HG02588 (cell line): ENCODE results near the gene CCR1.

Source experiments
- ATAC-seq: cut with Tn5 transposase; IDR thresholded peaks from one replicate; pipeline ENCODE4 v1.9.1; 2021; ENCODE audit warnings: mild to moderate bottlenecking, moderate library complexity; ENCODE audit not compliant: unreplicated experiment

Gene CCR1

GRCh38 chr3:46208167-46208704 is at the start of gene CCR1:
Gene CCR1, minus strand, starts transcription at chr3:46208313. Its CDS starts 4,000 bp downstream, at chr3:46204313.
- peak; percentile 61 for ATAC-seq

- no peak for ATAC-seq
Observed at GRCh38 chr3:46252980-46253379, 44.9 kb upstream of the CCR1 start.

- ATAC-seq = no peak
Observed at GRCh38 chr3:46245146-46245545, 37.0 kb upstream of the CCR1 start.

GRCh38 chr3:46243560-46243959 is 35.4 kb upstream of the CCR1 start:
- ATAC-seq = no peak

DNA sequence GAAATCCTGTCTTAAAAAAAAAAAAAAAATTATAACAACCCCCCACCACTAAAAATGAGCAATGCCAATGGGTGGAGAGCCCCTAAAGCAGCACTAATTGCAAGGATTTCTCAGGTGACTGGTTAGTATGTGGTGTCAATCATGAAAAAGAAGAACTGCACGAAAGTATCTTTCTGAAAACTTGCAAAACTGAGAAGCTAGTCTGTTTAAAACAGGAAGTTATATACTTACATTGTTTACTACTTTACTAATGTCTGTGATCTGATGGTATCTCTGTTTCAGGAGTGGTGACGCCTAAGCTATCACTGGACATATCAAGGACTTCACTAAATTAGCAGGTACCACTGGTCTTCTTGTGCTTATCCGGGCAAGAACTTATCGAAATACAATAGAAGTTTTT is 34.0 kb upstream of the CCR1 start, which contains the start of gene CCR3:
Gene CCR3, plus strand, starts transcription at position 341 of the 400 bp plus-strand sequence. CDS start 22,699 bp downstream, outside the sequence.
- no peak for ATAC-seq

DNA sequence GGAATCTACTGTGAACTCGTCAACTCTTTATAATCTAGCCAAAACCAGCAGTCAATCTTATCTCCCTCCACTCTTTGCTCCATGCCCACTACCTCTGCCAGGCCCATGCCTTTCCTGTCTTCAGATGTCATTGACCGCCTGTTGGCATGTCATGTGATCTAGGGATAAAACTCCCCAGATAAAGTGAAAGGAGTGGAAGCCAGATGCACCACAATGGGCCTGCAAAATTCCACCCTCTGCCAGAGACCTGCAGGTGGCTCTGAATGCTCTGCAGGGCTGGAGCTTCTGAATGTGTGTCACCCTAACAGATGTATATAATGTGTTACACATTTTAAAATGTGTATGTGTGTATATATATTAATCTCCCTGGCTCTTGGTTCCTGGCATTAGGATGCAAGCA is 31.8 kb upstream of the CCR1 start:
- ATAC-seq = no peak

- ATAC-seq = no peak
Observed at GRCh38 chr3:46239301-46239938, 31.3 kb upstream of the CCR1 start.

DNA sequence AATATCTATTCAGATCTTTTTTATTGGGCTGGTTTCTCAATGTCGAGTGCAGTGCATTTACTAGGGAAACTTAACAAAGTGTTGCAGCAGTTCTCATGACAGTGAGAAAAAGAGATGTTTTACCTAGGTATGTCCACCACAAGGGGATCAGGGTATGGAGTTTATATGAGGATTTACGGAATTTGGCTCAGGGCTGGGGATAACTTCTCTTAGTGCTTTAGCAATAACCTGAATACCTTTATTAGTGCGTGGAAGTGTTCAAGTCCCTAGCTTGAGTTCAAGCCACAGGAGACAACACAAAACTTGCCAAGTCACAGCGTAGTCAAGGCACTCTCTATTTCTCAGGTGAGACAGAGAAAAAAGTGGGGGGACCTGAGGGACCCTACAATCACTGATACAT is 30.3 kb upstream of the CCR1 start:
- no peak for ATAC-seq

- ATAC-seq = no peak
Observed at GRCh38 chr3:46236294-46237054, 28.4 kb upstream of the CCR1 start.

DNA sequence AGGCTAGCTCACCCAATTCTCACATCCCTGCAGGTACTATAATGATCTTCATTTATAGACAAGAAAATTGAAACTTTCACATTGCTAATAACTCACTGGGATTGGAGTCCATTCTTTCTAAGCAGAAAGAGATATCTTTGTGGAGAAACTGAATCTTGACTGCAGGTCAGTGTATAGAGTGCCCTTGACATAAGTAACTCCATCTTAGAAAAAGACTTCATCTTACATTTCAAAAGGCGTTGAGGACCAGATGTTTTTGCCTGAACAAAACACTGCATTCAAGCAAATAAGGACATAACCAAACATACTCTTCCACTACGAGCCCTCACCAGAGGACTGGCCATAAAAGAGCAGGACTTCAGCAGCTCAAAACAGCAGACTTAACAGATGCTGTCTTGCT is 27.3 kb upstream of the CCR1 start:
- ATAC-seq = no peak

DNA sequence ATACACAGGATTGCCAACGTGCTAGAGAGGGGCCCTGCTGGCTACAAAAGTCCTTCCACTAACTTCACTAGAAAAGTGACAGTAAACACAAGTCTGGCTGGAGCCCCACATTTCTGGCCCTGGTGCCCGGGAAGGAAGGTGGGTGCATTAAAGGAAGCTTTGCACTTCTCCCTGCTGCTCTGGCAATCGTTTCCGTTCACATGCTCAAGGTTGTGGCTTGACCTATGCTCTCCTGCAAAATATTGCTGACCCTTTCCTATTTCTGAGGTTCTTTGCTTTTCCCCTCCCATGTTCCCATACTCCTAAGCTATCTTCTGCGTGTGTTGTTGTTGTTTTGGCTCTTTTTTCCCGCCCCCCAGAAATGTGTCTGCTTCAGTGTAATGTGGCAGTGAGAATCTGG is 25.1 kb upstream of the CCR1 start:
- ATAC-seq = no peak

DNA sequence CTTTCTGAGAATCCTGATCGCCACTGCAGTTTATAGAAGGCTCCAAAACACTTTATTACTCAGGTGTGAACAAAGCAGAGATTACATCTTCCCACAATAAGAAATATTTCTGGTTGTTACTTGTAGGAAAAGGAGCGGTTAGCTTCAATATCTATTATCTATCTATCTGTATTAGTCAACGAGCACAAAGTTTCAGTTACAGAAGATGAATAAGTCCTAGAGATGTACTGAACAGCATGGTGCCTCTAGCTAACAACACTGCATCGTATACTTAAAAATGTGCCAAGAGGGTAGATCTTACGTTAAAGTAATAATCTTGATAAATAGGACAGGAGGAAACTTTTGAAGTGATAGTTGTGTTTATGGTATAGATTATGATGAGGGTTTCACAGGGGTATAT is 23.2 kb upstream of the CCR1 start:
- no peak for ATAC-seq

DNA sequence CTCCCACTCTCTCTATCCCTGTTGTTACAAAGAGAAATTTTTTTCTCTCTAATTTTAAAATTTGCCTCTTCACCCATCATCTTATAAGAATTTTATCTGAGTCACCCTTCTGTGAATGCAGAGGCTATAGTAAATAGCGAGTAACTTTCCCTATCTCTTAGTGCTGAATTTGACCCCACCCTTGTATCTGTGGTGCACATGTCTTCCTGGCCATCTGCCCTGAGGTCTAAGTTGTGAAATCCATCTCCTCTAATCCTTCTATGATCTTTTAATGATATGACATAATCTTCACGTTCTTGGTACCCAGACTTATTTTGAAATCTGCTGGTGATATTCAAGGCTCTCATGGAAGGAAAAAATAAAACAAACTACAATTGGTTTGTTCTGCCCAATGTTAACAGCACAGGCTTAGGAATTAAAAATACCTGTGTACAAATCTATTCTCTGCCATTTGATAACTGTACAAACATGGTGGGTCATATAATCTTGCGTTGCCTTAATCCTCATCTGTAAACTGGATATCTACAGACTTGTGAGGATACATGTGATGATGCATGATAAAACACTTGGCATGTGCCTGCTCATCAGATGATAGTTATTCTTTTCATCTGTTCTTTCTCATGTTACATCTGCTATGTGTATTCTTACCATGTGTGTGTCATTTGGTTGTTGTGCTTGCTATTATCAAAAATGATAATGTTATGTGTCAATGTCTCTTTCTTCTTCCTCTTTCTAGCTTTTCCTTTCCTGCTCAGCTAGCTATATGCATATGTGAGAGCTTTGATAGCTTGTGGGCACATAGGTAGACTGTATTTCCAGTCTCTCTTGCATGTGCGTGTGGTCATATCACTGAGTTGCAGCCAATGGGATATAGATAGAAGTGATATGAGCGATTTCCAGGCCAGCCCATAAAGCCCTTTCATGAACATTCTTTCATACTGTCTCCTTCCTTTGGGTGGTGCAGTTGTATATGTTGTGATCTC is 20.4 kb upstream of the CCR1 start:
- ATAC-seq = no peak

GRCh38 chr3:46222435-46223161 is 14.5 kb upstream of the CCR1 start:
- no peak for ATAC-seq

GRCh38 chr3:46221938-46222337 is 13.8 kb upstream of the CCR1 start:
- no peak for ATAC-seq

DNA sequence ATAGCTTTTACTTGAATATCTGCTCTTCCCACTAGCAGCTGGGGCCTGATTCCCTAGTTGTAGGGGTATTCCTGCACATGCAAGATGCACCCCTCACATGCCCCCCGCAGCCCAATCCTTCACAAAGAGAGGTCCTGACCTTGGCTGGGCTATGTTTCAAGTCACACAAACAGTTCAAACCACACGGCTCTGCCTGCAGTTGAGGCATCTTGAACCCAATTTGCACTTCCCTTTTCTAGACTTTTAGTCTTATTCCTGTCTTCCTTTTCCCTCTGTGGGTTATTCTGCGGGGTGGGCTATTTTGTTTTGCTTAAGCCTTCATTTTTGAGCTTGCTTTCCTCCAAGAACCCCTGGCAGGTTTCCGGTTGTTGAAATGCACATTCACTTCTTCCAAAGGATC is 13.3 kb upstream of the CCR1 start:
- no peak for ATAC-seq

- no peak for ATAC-seq
Observed at GRCh38 chr3:46218196-46218709, 10.1 kb upstream of the CCR1 start.

DNA sequence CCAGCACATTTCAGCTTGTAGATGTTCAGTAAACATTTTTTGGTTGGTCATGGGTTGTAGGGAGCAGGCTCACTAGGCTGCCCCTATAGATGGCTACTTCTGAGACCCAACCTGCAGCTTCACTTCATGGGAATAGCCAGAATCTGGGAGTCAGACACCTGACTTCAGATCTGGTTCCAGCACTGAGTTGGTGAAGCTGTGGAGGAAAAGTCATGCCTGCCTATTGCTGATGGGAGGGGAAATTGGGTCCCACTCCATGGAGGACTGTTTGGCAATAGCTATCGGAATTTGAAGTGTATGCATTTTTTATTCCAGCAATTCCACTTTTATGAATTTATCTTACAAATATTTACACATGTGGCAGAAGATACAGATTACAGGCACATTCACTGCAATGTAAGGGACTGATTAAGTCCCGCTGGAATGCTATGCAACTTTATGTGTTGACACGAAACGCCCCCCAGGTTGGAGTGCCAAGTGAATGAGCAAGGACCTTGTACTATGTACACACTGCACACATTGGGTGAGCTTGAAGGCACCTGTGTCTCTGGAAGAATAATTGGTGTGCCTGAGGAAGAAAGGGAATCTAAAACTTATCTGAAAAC is 7.8 kb upstream of the CCR1 start:
- ATAC-seq = no peak

- ATAC-seq = no peak
Observed at GRCh38 chr3:46214751-46215352, 6.7 kb upstream of the CCR1 start.
